Measurements from ENCODE around the gene AK8. TPM values are rescaled to one million over a fixed set of nuclear protein-coding genes. Genes with fewer than 3 reads are reported as not detected.

AK8 gene
- total and polyA plus RNA-seq, 2 of the 4 experiments (the other 2 are of a cell fraction), result under 0.01 to 0.09 TPM

DNA sequence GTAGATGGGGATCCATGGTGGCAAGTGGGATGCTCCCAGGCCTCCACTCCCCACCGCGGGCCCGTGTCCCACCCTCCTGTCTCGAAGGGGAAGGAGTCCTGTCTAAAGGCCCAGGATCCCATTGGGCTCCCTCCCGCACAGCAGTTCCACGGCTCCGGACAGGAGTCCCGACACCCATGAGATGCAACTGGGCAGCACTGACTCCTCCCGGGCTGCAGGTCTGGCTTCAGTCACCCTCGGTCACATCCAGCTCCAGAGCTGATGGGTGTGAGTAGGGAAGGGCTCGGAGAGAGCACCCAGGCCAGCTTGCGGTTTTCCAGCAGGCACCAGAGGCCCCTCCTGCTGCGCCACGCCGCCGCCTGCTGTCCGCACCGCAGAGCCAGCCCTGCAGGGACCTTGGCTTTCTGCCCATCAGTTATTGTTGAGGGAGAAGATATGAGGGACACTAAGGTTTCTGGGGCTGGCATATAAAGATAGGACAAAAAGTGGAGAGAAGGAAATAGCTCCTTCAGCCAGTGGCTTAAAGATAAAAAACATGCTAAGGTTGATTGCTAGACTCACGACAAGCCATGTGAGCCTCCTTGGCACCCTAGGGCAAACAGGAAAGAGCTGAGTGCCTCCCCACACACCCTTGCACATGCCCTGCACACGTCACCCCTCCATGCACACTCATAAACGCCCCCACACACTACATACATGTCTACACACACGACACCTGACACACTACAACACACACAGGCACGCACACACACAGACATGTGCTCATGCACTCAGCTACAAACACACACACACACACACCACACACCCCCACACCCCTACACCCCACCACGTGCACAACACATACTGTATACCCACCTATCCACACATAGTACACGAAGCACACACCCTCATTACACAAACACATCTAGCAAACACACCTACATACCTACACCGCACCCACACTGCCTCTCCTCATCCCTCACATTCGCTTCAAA, 79.0 kb downstream of the AK8 start:
- H3K14ac ChIP-seq (replicated peaks; ENCODE audit: low read depth, low read length), result no peak overlapping the region
- H3K27ac ChIP-seq (ENCODE audit: insufficient read depth, low read length), result no peak overlapping the region
- H2BK120ac ChIP-seq (ENCODE audit: low read depth, low read length), result no peak overlapping the region
- H3K56ac ChIP-seq (ENCODE audit: extremely low read depth, insufficient read depth, low read length), result no peak overlapping the region
- no peak overlapping the region for H2BK5ac ChIP-seq (ENCODE audit: low read depth, low read length, poor library complexity, severe bottlenecking)
- H3K4me3 ChIP-seq (ENCODE audit: insufficient read depth, low read depth, low read length), result no peak overlapping the region
- POLR2A ChIA-PET (ENCODE audit: unreplicated experiment), result no interaction called here
- no peaks in the 10 kb centered on the region for H3K79me1 ChIP-seq (ENCODE audit: low read depth in 1 of 2, low read length in 2 of 2)
- in situ Hi-C loops (cut with MboI; ENCODE audit: low sequenced_read_pairs), result loop anchor here (5.0 kb wide), 1 partner anchor 292 kb away; no protein-coding TSS in a partner anchor
- H4K8ac ChIP-seq (ENCODE audit: low read depth in 2 of 2, low read length in 2 of 2), result no peak overlapping the region
- H4K91ac ChIP-seq (ENCODE audit: insufficient read depth, low read depth, low read length), result no peak overlapping the region
- no peak overlapping the region for H3K4ac ChIP-seq (ENCODE audit: low read depth, low read length)
- H2BK20ac ChIP-seq (ENCODE audit: low read depth, low read length), result no peak overlapping the region
- no peaks in the 10 kb centered on the region for H3K4me1 ChIP-seq (ENCODE audit: control insufficient read depth, insufficient read depth, low read length)
- H3K9ac ChIP-seq (ENCODE audit: low read depth, low read length), result no peak overlapping the region
- peaks cover 50% of the 10 kb centered on the region for H3K27me3 ChIP-seq (ENCODE audit: control insufficient read depth, insufficient read depth, low read length)
- H3K4me2 ChIP-seq (ENCODE audit: low read depth, low read length), result no peak overlapping the region
- ATAC-seq (ENCODE audit: low read depth) (no peak), DNase-seq (no peak)
- H2AK5ac ChIP-seq (ENCODE audit: low read depth, low read length), result no peak overlapping the region
- no peaks in the 10 kb centered on the region for H3K9me1 ChIP-seq (ENCODE audit: insufficient read depth, low read length)
- H3K36me3 ChIP-seq (ENCODE audit: control insufficient read depth, insufficient read depth, low read length), result no peaks in the 10 kb centered on the region
- dilution Hi-C loops (cut with HindIII; ENCODE audit: low sequenced_read_pairs, unreplicated experiment), result no loop called here
- H3K23ac ChIP-seq (ENCODE audit: low read depth, low read length), result no peak overlapping the region
- 66% methylated on average over 5 of the region's 27 CpGs; no CpG with 5 or more reads in 1 of the 2 experiments for WGBS, 2 experiments (ENCODE audit: extremely low coverage in 2 of 2, insufficient read length in 1 of 2)
- H4K20me1 ChIP-seq (ENCODE audit: insufficient read depth, low read length), result no peaks in the 10 kb centered on the region
- H2BK15ac ChIP-seq (ENCODE audit: low read depth, low read length), result no peak overlapping the region
- CTCF ChIA-PET, result interaction anchor here (0.5 to 1.7 kb wide), 2 partner anchors 100 to 120 kb away, joined by 3 to 4 read pairs; no protein-coding TSS in a partner anchor
- TF ChIP-seq RAD21 (IDR thresholded peaks at IDR 0.05; ENCODE audit: low read length) (no peak), POLR2A (IDR thresholded peaks at IDR 0.05; ENCODE audit: low read depth, low read length) (no peak), SMC3 (IDR thresholded peaks at IDR 0.05; ENCODE audit: low read depth, low read length) (no peak)
- TF ChIP-seq, protein P1, sequence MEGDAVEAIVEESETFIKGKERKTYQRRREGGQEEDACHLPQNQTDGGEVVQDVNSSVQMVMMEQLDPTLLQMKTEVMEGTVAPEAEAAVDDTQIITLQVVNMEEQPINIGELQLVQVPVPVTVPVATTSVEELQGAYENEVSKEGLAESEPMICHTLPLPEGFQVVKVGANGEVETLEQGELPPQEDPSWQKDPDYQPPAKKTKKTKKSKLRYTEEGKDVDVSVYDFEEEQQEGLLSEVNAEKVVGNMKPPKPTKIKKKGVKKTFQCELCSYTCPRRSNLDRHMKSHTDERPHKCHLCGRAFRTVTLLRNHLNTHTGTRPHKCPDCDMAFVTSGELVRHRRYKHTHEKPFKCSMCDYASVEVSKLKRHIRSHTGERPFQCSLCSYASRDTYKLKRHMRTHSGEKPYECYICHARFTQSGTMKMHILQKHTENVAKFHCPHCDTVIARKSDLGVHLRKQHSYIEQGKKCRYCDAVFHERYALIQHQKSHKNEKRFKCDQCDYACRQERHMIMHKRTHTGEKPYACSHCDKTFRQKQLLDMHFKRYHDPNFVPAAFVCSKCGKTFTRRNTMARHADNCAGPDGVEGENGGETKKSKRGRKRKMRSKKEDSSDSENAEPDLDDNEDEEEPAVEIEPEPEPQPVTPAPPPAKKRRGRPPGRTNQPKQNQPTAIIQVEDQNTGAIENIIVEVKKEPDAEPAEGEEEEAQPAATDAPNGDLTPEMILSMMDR (conservative IDR thresholded peaks at IDR 0.05; ENCODE audit: low read depth, low read length), result no peak
- TF ChIP-seq, protein P2, sequence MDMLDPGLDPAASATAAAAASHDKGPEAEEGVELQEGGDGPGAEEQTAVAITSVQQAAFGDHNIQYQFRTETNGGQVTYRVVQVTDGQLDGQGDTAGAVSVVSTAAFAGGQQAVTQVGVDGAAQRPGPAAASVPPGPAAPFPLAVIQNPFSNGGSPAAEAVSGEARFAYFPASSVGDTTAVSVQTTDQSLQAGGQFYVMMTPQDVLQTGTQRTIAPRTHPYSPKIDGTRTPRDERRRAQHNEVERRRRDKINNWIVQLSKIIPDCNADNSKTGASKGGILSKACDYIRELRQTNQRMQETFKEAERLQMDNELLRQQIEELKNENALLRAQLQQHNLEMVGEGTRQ (IDR thresholded peaks at IDR 0.05; ENCODE audit: low read depth, low read length), result no peak
- H3K18ac ChIP-seq (ENCODE audit: low read depth, low read length), result no peak overlapping the region
- H4K5ac ChIP-seq (ENCODE audit: low read depth, low read length), result no peak overlapping the region
- no peaks in the 10 kb centered on the region for H3K9me3 ChIP-seq (ENCODE audit: control insufficient read depth, insufficient read depth, low read length)
- H2AFZ ChIP-seq (replicated peaks; ENCODE audit: low read length, poor library complexity), result no peak overlapping the region
- no peak overlapping the region for H2AK9ac ChIP-seq (replicated peaks; ENCODE audit: low read depth, low read length, poor library complexity)
- intact Hi-C loops (cut with micrococcal nuclease), result no loop called here
- BruUV-seq (replicated peaks), result no TSS peak

All from IMR-90 (cell line).